GM12864 (cell line): ENCODE data around the gene KPNA4.
A peak's percentile ranks its signal among the peaks of the same experiment; 100 is the strongest.

ENCODE experiments used
- DNase-seq: peaks from one replicate; pipeline ENCODE4 v3.0.0-alpha.2; 2011; ENCODE audit warnings: low read depth
- H3K4me3 ChIP-seq: 2 replicates; pipeline ENCODE4 v1.5.1; 2011; ENCODE audit warnings: mild to moderate bottlenecking, low read depth, low read length, control low read depth
- CTCF ChIP-seq: IDR thresholded peaks from 2 replicates; pipeline ENCODE4 v1.5.1; 2011; ENCODE audit warnings: low read depth, mild to moderate bottlenecking, moderate library complexity, low read length, control low read depth, inconsistent platforms; ENCODE audit errors: missing control alignments

The KPNA4 gene

GRCh38 chr3:160501325-160501724 is 64.0 kb downstream of the KPNA4 start:
- no peak for TF ChIP-seq CTCF
- no peak overlapping the region for H3K4me3 ChIP-seq

GRCh38 chr3:160498202-160498601 is 67.2 kb downstream of the KPNA4 start:
- no peak for DNase-seq
- H3K4me3 ChIP-seq, result no peak overlapping the region
- TF ChIP-seq CTCF, result no peak

More at GRCh38 chr3:160501325-160501724, 64.0 kb downstream of the KPNA4 start:
- DNase-seq, result no peak

- DNase-seq, result no peak
- no peak for TF ChIP-seq CTCF
- no peak overlapping the region for H3K4me3 ChIP-seq
Observed at GRCh38 chr3:160490166-160490565, 75.2 kb downstream of the KPNA4 start.

- H3K4me3 ChIP-seq, result no peak overlapping the region
- DNase-seq, result no peak
- peak; percentile 30 for TF ChIP-seq CTCF
Observed at GRCh38 chr3:160486459-160486869, 78.9 kb downstream of the KPNA4 start.

GRCh38 chr3:160482796-160483195 is 82.6 kb downstream of the KPNA4 start:
- no peak overlapping the region for H3K4me3 ChIP-seq
- DNase-seq, result no peak
- TF ChIP-seq CTCF, result no peak

- no peak for DNase-seq
- H3K4me3 ChIP-seq, result no peak overlapping the region
- no peak for TF ChIP-seq CTCF
Observed at GRCh38 chr3:160481856-160482255, 83.5 kb downstream of the KPNA4 start.

GRCh38 chr3:160480931-160481330 is 84.4 kb downstream of the KPNA4 start:
- TF ChIP-seq CTCF, result no peak
- DNase-seq, result no peak

More at GRCh38 chr3:160480931-160481330, 84.4 kb downstream of the KPNA4 start:
- H3K4me3 ChIP-seq, result no peak overlapping the region
